G401 (cell line): ENCODE measurements around the gene LRIT2. TPM values are rescaled to one million over a fixed set of nuclear protein-coding genes. Genes with fewer than 3 reads are reported as not detected.

Experiments
- DNase-seq: peaks from one replicate; pipeline ENCODE4 v3.0.0-alpha.2; 2015; ENCODE audit warnings: low spot score
- in situ Hi-C: cut with HindIII; loops from 2 replicates; pipeline ENCODE4 v1.10.0; 2016; ENCODE audit warnings: low sequenced_read_pairs, mixed read lengths
- total RNA-seq: library from RNA; depleted of rRNA; stranded (reverse); fragments of >200 nt; shearing (Covaris generic); gene quantifications from 2 replicates; pipeline ENCODE4 v1.2.3, GENCODE V29; 2014

The LRIT2 gene
- total RNA-seq, 1 experiment from 2014 or later, result not detected

DNA sequence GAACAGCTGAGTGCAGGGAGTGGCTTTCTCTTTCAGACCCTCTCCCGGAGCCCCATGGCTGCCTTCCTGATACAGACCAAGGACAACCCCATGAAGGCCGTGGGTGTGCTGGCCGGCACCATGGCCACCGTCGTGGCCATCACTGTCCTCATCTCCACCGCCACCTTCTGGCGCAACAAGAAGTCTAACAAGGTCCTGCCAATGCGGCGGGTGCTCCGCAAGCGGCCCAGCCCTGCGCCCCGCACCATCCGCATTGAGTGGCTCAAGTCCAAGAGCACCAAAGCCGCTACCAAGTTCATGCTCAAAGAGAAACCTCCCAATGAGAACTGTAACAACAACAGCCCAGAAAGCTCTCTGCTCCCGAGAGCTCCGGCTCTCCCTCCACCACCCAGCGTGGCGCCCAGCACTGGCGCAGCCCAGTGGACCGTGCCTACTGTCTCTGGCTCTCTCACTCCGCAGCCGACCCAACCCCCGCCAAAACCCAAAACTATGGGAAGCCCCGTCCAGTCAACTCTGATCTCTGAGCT lies 11.2 kb downstream of the LRIT2 start:
- DNase-seq, result no peak

DNA sequence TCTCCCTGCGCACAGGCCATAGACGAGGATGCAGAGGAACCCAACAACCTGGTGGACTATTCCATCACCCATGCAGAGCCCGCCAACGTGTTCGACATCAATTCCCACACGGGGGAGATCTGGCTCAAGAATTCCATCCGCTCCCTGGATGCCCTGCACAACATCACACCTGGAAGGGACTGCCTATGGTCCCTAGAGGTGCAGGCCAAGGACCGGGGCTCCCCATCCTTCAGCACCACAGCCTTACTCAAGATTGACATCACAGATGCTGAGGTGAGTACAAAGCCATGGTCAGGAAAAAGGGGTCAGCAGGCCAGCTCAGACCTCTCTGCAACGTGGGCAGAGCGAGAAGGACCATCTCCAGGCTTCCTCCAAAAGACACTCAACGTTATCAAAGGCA lies 12.3 kb downstream of the LRIT2 start:
- no peak for DNase-seq
- in situ Hi-C loops, result no loop called here

More for the DNA sequence above, 11.2 kb downstream of the LRIT2 start:
- in situ Hi-C loops, result no loop called here

DNA sequence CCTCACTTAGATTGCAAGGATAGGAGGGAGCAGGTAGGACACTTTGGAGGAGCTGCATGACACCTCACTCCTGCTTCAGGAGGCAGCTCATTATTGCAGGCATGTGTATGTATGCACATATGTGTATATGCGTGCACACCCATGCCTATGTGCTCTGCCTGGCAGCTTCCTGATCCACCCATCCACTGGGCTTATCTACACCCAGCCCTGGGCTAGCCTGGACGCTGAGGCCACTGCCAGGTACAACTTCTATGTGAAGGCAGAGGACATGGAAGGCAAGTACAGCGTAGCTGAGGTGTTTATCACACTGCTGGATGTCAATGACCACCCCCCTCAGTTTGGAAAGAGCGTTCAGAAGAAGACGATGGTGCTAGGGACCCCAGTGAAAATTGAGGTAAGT lies 13.3 kb downstream of the LRIT2 start:
- in situ Hi-C loops, result no loop called here
- no peak for DNase-seq

DNA sequence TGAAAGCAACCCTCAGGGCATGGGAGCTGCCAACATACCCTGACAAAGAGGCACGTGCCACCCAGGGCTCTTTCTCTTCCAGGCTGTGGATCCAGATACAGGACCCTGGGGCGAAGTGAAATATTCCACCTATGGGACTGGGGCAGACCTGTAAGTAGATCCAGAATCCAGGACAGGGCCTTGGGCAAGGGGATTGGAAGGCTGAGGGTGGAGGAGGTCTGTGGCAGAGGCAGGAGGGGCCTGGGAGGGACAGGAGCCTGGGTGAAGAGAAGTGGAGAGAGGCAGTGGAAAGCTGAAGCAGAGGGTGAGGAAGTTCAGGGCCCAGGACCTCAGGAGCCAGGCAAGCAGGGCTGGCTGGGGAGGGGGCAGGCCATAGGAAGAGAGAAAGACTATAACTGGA lies 13.8 kb downstream of the LRIT2 start:
- no peak for DNase-seq
- in situ Hi-C loops, result no loop called here

DNA sequence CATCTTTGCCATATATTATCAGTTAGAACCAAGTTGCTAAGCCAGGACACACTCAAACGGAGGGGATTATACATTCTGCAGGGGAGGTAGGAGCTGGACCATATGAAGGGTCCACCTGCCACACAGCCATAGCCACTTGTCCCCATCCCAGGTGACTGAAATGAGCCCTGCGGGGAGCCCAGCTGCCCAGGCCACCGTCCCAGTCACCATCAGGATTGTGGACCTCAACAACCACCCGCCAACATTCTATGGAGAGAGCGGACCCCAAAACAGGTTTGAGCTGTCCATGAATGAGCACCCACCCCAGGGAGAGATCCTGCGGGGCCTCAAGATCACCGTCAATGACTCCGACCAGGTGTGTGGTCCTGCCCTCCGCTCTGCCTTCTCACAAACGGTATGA lies 17.3 kb downstream of the LRIT2 start:
- no peak for DNase-seq
- in situ Hi-C loops, result no loop called here

- in situ Hi-C loops, result no loop called here
- no peak for DNase-seq
Measured at GRCh38 chr10:84205853-84206525, 19.4 kb downstream of the LRIT2 start.

DNA sequence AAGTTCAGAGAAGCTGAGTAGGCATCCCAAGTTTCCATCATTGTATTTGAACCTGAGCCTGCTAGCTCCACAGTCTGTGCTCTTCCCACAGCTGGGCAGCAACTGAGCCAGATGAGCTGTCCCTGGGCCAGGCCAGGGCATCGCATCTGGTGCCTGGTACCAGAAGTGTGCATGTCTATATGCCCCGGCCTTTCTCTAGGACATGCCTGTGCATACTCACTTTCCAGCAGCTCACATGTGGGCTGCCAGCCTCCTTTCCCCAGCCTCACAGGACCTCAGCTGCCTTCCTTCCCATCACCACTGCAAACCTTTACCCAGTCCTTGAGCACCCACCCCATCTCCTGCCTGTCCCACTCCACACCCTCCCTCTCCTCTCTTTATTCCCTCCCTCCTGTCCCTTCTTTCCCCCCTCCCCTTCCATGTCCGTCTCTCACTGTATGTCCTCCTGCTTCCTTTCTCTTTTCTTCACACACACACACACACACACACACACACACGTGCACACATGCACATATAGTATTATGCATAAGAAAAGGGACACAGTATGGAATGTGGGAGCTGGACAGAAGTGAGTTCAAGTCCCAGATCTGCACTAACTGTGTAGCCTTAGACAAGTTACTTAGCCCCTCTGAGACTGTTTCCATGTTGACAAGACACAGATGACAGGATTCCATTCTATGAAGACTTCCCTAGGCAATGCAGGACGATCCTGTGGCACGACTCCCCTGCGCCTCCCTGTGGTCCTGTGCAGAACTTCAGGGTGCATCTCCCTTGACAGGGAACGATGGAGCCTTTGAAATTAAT lies 20.1 kb downstream of the LRIT2 start:
- in situ Hi-C loops, result no loop called here
- peak; percentile 60 for DNase-seq

GRCh38 chr10:84204610-84205009 lies 20.7 kb downstream of the LRIT2 start:
- DNase-seq, result no peak
- in situ Hi-C loops, result no loop called here

DNA sequence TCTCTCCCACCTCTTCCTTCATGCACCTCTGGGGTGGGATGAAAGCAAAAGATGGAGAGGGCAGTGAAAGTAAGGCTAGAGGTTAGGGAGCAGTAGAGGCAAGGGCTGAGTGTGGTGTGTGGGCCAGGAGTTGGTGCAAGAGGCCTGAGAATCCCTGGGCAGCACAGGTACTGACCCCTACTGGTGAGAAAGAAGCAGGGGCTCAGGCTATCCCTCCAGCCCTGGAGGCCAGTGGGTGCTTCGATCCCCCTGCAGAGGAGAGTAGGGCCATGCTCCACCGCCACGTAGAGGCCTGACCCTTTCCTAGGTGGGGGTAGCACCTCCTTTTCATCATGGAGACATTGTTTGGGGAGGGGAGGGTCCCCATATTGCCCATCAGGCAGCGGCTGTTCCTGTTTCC lies 21.2 kb downstream of the LRIT2 start:
- in situ Hi-C loops, result no loop called here
- DNase-seq, result no peak

- in situ Hi-C loops, result no loop called here
Measured at GRCh38 chr10:84202349-84202748, 23.0 kb downstream of the LRIT2 start.

GRCh38 chr10:84201682-84202081 lies 23.7 kb downstream of the LRIT2 start:
- in situ Hi-C loops, result no loop called here
- DNase-seq, result no peak

More at GRCh38 chr10:84202349-84202748, 23.0 kb downstream of the LRIT2 start:
- DNase-seq, result no peak

DNA sequence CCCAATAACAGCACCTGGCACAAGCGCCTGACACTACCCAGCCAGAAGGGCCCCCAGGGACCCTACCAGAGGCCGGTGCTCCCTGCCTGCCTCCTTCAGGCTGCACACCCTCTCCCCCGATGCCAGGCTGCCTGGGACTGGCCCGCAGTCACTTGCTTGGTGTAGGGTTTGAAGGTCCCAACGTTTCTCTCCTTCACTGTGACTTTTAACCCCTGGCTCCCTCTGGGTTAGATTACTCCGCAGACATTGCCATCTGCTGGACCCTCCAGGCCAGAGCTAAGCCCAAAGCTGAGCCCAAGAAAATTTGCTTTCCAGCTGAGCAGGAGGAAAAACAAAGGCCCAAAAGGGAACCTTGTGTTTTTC lies 24.1 kb downstream of the LRIT2 start:
- in situ Hi-C loops, result no loop called here
- no peak for DNase-seq

GRCh38 chr10:84200537-84201243 lies 24.7 kb downstream of the LRIT2 start:
- no peak for DNase-seq
- in situ Hi-C loops, result no loop called here

- in situ Hi-C loops, result no loop called here
Measured at GRCh38 chr10:84198206-84198915, 27.0 kb downstream of the LRIT2 start.

DNA sequence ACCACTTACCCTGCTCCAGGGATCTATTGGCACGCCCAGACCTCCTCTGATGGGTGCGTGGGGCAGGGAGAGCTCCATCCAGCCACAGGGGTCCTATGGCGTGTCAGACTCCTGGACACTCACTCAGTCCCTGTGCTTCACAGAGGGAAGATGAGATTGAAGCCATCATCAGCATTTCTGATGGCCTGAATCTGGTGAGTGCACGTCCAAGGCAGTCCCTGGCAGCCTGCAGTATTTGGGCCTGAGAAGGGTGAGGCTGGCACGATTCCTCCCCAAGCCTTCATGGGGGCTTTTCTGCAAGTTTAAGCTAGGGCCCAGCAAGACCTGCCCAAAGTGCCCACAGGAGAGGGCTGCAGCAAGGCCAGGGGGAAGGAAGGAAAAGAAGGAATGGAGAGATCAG lies 27.7 kb downstream of the LRIT2 start:
- in situ Hi-C loops, result no loop called here
- no peak for DNase-seq

More at GRCh38 chr10:84198206-84198915, 27.0 kb downstream of the LRIT2 start:
- DNase-seq, result no peak

GRCh38 chr10:84196941-84197340 lies 28.4 kb downstream of the LRIT2 start:
- DNase-seq, result peak; percentile 23
- in situ Hi-C loops, result no loop called here

- in situ Hi-C loops, result no loop called here
- DNase-seq, result no peak
Measured at GRCh38 chr10:84196083-84196482, 29.3 kb downstream of the LRIT2 start.

DNA sequence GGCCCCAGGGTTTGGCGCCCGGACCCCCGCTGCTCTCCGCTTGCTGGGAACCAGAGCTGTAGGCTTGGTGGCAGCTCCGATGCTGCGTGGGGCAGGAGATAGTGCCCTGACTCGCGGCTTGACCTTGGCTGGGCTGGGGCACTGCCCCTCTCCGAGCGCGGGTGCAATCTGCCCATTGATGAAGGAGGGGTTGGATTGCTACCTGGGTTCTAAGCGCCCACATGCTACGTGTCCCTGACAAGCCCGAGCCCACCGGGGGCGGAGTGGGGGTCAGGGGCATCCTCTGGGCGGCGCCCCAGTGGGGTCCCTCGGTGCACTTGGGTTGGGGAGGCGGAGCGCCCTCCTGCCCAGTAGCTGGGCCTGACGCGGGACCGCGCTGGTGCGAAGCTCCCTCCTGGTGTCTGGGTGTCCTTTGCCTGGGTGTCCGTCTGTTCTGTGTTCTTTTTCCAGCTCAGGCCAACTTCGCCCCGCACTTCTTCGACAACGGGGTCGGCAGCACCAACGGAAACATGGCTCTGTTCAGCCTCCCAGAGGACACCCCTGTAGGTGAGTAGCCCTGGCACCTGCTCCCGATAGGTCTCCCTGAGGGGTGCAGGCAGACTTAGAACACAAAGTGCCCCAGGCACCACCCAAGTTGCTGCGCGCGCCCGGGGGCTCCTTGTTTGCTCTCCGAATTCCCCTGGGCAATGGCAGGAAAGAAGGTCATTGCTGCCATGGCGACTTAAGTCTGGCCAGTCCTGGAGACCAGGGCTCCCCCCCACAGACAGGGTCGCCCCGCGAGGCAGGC lies 30.1 kb downstream of the LRIT2 start:
- DNase-seq, result no peak
- in situ Hi-C loops, result no loop called here
